ENCODE measurements around the gene SLC16A13.

Gene SLC16A13

DNA sequence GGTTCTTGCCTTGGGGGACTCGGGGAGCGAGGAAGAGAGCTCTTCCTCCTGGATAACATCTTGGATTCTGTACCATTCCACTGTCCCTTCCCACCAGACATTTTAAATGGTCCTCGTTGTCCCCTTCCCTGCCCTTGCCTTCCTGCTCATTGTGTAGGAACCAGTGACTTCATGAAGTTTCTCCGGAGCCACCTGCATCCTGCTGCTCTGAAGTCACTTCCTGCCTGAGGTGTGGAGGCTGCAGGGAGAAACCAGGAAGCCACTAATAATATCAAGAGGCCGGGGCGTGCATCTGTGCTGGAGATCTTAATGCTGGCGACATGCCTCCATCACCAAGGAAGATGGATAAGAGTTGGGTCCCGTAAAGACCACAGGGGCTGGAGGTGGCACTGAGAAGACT, 6.2 kb upstream of the SLC16A13 start:
- no peak for DNase-seq (ENCODE audit: low read depth)
- TF ChIP-seq, protein P1, sequence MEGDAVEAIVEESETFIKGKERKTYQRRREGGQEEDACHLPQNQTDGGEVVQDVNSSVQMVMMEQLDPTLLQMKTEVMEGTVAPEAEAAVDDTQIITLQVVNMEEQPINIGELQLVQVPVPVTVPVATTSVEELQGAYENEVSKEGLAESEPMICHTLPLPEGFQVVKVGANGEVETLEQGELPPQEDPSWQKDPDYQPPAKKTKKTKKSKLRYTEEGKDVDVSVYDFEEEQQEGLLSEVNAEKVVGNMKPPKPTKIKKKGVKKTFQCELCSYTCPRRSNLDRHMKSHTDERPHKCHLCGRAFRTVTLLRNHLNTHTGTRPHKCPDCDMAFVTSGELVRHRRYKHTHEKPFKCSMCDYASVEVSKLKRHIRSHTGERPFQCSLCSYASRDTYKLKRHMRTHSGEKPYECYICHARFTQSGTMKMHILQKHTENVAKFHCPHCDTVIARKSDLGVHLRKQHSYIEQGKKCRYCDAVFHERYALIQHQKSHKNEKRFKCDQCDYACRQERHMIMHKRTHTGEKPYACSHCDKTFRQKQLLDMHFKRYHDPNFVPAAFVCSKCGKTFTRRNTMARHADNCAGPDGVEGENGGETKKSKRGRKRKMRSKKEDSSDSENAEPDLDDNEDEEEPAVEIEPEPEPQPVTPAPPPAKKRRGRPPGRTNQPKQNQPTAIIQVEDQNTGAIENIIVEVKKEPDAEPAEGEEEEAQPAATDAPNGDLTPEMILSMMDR (IDR thresholded peaks at IDR 0.05; ENCODE audit: low read length, missing control alignments) = no peak
- H3K4me3 ChIP-seq (replicated peaks; ENCODE audit: low read depth, low read length) = no peak overlapping the region

DNA sequence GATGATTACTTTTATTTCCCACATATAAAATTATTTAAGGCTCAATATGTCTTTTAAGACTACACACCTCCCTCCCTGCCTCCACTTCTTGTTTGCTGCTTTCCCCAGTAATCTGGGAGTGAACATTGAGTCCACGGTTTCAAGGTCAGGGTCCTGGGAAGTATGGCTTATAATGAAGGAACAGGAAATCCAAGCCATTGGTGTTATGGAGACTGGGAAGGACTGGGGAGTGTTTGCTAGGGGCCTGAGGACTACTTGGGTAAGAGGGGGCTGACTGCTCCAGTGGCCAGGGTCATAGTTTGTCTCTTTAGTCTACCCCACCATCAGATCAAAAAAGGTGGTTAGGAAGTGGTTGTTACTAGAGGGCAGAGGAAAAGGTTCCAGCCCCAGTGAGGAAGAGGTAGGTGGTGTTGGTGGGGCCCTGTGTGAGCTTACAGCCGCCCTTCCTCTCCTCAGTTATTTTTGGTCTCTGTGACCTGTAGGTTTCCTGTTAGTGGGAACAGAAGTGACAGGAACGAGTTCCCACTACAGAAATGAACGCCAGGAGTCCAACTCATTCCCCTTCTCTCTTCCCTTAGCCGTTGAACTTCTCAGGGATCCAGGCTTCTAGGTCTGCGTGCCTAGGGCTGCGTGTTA, 742 bp upstream of the SLC16A13 start:
- TF ChIP-seq, protein P1 (IDR thresholded peaks at IDR 0.05; ENCODE audit: low read length, missing control alignments) = no peak
- no peak for DNase-seq (ENCODE audit: low read depth)
- peak overlapping the region; percentile 79 for H3K4me3 ChIP-seq (replicated peaks; ENCODE audit: low read depth, low read length)

DNA sequence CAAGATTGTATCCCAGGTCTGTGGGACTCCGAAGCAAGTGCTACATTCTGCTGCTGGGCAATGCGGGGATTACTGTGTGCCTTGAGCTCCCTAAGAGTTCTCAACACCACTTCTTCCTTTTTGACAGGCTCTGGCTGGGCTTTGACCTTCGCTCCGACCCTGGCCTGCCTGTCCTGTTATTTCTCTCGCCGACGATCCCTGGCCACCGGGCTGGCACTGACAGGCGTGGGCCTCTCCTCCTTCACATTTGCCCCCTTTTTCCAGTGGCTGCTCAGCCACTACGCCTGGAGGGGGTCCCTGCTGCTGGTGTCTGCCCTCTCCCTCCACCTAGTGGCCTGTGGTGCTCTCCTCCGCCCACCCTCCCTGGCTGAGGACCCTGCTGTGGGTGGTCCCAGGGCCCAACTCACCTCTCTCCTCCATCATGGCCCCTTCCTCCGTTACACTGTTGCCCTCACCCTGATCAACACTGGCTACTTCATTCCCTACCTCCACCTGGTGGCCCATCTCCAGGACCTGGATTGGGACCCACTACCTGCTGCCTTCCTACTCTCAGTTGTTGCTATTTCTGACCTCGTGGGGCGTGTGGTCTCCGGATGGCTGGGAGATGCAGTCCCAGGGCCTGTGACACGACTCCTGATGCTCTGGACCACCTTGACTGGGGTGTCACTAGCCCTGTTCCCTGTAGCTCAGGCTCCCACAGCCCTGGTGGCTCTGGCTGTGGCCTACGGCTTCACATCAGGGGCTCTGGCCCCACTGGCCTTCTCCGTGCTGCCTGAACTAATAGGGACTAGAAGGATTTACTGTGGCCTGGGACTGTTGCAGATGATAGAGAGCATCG, 2.4 kb downstream of the SLC16A13 start:
- no peak for DNase-seq (ENCODE audit: low read depth)
- H3K4me3 ChIP-seq (replicated peaks; ENCODE audit: low read depth, low read length) = no peak overlapping the region
- TF ChIP-seq, protein P1 (IDR thresholded peaks at IDR 0.05; ENCODE audit: low read length, missing control alignments) = no peak

DNA sequence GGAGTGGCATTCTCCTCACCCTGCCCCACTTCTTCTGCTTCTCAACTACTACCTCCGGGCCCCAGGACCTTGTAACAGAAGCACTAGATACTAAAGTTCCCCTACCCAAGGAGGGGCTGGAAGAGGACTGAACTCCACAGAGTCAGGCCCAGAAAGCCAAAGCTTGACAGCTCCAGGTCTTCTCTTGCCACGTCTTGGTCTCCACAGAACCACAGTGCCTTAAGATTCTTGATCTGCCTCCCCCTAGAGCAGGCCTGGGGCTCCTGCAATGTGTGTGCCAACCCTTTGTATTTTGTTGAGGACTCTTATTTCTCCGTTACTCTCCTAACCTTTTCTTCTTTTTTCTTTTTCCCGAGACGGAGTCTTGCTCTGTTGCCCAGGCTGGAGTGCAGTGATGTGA, 4.0 kb downstream of the SLC16A13 start:
- TF ChIP-seq, protein P1 (IDR thresholded peaks at IDR 0.05; ENCODE audit: low read length, missing control alignments) = no peak
- no peak for DNase-seq (ENCODE audit: low read depth)
- no peak overlapping the region for H3K4me3 ChIP-seq (replicated peaks; ENCODE audit: low read depth, low read length)

DNA sequence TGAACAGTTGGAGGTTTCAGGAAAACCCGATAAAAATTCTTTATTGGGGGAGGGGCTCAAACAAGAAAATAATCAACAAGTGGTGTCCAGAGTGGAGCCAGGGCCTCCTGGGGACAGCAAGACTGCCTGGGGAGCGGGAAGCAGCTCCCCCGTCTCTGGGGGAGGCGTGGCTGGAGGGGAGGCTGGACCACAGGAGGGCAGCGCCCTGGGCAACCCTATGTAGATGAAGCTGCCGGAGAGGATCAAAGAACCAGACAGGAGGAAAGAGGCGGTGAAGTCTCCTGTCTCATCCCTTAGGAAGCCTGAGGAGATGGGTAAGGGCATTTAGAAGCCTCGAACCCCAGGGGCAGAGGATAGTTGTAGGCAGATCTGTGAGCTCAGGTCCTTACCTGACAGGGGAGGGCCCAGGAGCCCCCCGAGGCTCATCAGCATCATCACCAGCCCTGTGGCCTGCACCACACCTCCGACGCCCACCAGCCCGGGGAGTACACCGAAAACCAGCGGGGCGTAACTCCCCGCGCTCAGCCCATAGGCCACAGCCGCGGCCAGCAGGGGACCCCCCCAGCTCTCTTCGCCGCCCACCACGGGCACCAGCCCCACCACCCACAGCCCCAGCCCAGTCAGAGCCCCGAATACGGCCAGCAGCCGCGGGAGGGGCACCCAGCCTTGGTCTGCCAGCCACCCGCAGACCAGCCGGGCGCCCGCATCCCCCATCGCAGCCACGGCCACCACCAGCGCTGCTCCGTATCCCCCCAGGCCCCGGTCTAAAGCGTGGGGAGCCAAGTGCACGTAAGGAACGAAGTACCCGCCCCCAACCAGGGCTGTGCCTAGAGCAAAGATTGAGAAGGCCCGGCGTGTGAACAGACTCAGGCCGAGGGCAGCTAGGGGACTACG, 6.0 kb downstream of the SLC16A13 start:
- H3K4me3 ChIP-seq (replicated peaks; ENCODE audit: low read depth, low read length) = peak overlapping the region; percentile 19
- TF ChIP-seq, protein P1 (IDR thresholded peaks at IDR 0.05; ENCODE audit: low read length, missing control alignments) = no peak
- no peak for DNase-seq (ENCODE audit: low read depth)

DNA sequence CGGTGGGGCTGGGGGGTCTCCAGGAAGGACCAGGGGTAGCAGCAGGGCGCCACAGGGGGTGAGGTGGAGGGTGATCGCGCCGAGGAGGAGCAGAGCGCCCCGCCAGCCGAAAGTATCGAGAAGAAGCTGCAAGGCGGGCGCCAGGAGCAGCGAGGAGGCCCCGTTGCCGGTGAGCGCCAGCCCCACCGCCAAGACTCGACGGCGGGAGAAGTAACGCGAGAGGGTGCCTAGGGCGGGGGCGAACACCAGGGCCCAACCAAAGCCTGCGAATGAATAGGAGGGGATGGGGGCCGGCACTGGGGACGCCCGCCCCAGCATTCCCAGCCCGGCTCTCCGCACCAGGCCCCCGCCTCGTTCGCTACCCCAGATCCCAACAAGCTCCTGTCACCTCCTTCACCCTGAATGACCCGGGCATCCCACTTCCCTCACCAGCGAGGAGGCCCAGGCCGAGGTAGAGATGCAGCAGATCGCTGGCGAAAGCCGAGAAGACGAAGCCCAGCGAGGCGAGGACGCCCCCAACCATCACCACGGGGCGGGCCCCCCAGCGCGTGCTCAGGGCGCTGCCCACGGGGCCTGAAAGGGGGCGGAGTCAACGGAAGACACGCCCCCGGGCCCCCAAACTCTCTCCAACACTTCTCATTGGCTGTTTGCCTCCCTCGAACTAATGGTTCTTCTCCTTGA, 6.8 kb downstream of the SLC16A13 start:
- no peak for DNase-seq (ENCODE audit: low read depth)
- peak overlapping the region; percentile 50 for H3K4me3 ChIP-seq (replicated peaks; ENCODE audit: low read depth, low read length)
- TF ChIP-seq, protein P1 (IDR thresholded peaks at IDR 0.05; ENCODE audit: low read length, missing control alignments) = no peak

Measured in fibroblast of pulmonary artery (primary cell).